Calu3 (cell line): ENCODE data around the gene ESR2. TPM values are rescaled to one million over a fixed set of nuclear protein-coding genes. Genes with fewer than 3 reads are reported as not detected.

Experiments
- BruUV-seq: library from RNA; stranded (reverse); fragments of 400-500 nt; replicated peaks from 2 replicates; lab custom pipeline; 2021; lab: Mats Ljungman, UMichigan
- CTCF ChIA-PET: fragments of 300-600 bp; sonication (Branson Sonifier 250); formaldehyde crosslinking; loops from one replicate; lab custom pipeline; 2022; ENCODE audit warnings: antibody characterized with exemption; lab: Charles Lee
- DNase-seq: peaks from one replicate; pipeline ENCODE4 v3.0.0; 2022
- H3K27ac Mint-ChIP-seq: one replicate; pipeline ENCODE4 v1.8.0; 2022; ENCODE audit warnings: mixed read lengths; ENCODE audit not compliant: unreplicated experiment
- H3K27me3 Mint-ChIP-seq: one replicate; pipeline ENCODE4 v1.8.0; 2022; ENCODE audit warnings: mixed read lengths; ENCODE audit not compliant: unreplicated experiment
- H3K36me3 Mint-ChIP-seq: one replicate; pipeline ENCODE4 v1.8.0; 2022; ENCODE audit warnings: mild to moderate bottlenecking, moderate library complexity, mixed read lengths; ENCODE audit not compliant: insufficient read depth, unreplicated experiment
- H3K4me1 Mint-ChIP-seq: one replicate; pipeline ENCODE4 v1.8.0; 2022; ENCODE audit warnings: mild to moderate bottlenecking, low read depth, mixed read lengths; ENCODE audit not compliant: unreplicated experiment
- H3K4me3 Mint-ChIP-seq: one replicate; pipeline ENCODE4 v1.8.0; 2022; ENCODE audit warnings: mild to moderate bottlenecking, low read depth, moderate library complexity, mixed read lengths; ENCODE audit not compliant: unreplicated experiment
- H3K9me3 Mint-ChIP-seq: one replicate; pipeline ENCODE4 v1.8.0; 2022; ENCODE audit warnings: low read depth, mixed read lengths; ENCODE audit not compliant: unreplicated experiment
- intact Hi-C: fragments of 100-400 bp; cut with micrococcal nuclease; formaldehyde crosslinking; loops from one replicate; pipeline ENCODE4 v1.10.0; 2022; ENCODE audit not compliant: unreplicated experiment
- total RNA-seq: library from RNA; stranded (reverse); gene quantifications from 2 replicates; pipeline ENCODE4 v1.2.3, GENCODE V29; 2022
- TF ChIP-seq, protein P1 (sequence below): fragments of 200-600 bp; IDR thresholded peaks from one replicate; pipeline ENCODE4 v1.8.0; 2022; ENCODE audit warnings: antibody characterized with exemption; ENCODE audit not compliant: unreplicated experiment

Gene ESR2
- total RNA-seq, 1 experiment from 2014 or later: not detected

DNA sequence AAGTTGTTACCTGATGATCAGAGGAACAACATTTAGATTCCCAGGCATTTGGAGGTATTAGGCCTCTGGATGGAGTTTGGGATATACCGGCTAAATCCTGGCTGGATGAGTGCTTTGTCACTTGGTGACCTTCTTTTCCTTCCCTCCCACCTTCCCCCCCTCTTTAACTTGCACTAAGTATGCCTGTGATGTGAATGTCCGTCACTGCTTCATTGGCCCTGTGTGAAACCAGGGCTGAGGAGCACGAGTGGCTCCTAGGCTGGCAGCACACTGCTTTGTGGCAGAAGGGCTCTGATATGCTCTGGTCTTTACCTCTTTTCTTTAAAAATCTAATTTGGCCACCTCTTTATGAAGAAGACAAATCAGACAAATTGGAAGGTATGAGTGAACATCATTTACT is 95.7 kb downstream of the ESR2 start:
- Mint-ChIP-seq H3K4me3 (no peak overlapping the region), H3K27me3 (no peaks in the 10 kb centered on the region), H3K4me1 (peaks cover 13% of the 10 kb centered on the region), H3K27ac (no peak overlapping the region), H3K9me3 (no peaks in the 10 kb centered on the region), H3K36me3 (no peaks in the 10 kb centered on the region)
- intact Hi-C loops: no loop called here
- TF ChIP-seq, protein P1, sequence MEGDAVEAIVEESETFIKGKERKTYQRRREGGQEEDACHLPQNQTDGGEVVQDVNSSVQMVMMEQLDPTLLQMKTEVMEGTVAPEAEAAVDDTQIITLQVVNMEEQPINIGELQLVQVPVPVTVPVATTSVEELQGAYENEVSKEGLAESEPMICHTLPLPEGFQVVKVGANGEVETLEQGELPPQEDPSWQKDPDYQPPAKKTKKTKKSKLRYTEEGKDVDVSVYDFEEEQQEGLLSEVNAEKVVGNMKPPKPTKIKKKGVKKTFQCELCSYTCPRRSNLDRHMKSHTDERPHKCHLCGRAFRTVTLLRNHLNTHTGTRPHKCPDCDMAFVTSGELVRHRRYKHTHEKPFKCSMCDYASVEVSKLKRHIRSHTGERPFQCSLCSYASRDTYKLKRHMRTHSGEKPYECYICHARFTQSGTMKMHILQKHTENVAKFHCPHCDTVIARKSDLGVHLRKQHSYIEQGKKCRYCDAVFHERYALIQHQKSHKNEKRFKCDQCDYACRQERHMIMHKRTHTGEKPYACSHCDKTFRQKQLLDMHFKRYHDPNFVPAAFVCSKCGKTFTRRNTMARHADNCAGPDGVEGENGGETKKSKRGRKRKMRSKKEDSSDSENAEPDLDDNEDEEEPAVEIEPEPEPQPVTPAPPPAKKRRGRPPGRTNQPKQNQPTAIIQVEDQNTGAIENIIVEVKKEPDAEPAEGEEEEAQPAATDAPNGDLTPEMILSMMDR: no peak
- CTCF ChIA-PET: no interaction called here
- BruUV-seq: no TSS peak
- no peak for DNase-seq

DNA sequence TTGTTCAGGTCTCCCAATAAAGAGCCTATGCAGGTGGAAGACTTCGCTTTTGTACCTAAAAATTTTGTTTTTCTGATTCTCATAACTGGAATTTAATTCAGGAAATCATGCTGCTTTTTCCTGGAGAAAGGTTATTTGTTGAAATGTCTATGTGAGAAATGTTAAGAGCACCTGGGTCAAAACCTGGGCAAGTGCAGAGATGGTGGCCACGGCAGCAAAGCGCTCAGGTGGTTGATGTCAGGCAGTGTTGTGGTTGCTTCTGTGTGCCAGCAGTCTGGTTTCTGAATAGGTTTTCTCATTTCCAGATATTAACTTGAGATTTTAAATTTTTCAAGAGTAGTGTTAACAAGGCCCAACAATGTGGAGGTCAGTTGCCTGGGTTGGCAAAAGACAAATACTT is 96.2 kb downstream of the ESR2 start:
- intact Hi-C loops: no loop called here
- CTCF ChIA-PET: no interaction called here
- TF ChIP-seq, protein P1: no peak
- H3K36me3 Mint-ChIP-seq: no peaks in the 10 kb centered on the region
- H3K4me3 Mint-ChIP-seq: no peak overlapping the region
- H3K9me3 Mint-ChIP-seq: no peaks in the 10 kb centered on the region
- DNase-seq: no peak
- H3K4me1 Mint-ChIP-seq: peaks cover 13% of the 10 kb centered on the region
- no TSS peak for BruUV-seq
- H3K27ac Mint-ChIP-seq: no peak overlapping the region
- H3K27me3 Mint-ChIP-seq: no peaks in the 10 kb centered on the region

DNA sequence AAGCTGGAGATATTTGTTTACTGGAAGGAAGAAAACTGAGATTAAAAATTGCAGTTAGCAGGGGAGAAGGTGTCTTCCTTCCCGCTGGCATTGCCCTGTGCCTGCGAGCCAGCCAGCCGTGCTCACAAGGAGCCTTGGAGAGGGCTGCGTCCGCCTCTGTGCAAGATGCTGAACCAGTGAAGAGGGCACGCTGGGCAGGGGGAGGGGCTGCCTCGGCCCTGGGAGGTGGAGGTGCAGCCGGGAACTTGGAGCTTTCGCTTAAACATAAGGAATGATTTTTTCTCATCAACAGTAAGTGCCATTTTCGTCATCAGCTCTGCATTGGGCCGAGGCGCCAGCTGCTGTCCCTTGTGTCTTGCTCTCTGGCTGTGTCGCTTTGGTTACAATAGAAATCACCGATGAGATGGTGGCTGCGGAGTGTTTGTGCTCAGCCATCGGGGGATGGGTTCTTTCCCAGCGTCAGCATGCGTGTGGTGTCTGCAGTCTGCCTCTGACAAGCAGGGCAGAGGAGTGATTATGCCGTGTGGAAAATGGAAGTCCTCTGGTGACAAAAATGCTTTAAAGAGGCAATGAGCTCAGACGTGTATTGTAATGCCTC is 97.3 kb downstream of the ESR2 start:
- no peaks in the 10 kb centered on the region for H3K9me3 Mint-ChIP-seq
- intact Hi-C loops: no loop called here
- TF ChIP-seq, protein P1: no peak
- H3K36me3 Mint-ChIP-seq: no peaks in the 10 kb centered on the region
- BruUV-seq: no TSS peak
- peaks cover 13% of the 10 kb centered on the region for H3K4me1 Mint-ChIP-seq
- CTCF ChIA-PET: no interaction called here
- no peaks in the 10 kb centered on the region for H3K27me3 Mint-ChIP-seq
- no peak for DNase-seq
- H3K4me3 Mint-ChIP-seq: no peak overlapping the region
- H3K27ac Mint-ChIP-seq: no peak overlapping the region

DNA sequence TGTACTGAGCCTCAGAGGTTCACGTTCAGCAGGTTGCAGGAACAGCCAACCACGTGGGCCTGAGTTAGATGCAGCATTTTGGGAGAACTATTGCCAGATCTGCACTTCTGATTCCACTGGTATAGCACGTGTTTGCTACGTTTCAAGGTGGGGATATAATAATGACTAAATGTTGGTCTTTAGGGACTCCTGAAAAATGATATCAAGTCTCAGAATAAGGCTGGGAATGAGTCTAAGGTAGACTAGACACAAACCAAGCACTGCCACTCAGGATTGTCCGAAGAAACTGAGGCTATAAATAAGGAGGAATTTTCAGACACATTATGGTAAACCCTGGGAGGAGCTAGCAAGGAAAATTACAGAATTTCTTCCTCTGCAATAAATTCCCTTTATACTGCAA is 98.1 kb downstream of the ESR2 start:
- Mint-ChIP-seq H3K4me1 (peaks cover 15% of the 10 kb centered on the region), H3K27ac (no peak overlapping the region), H3K36me3 (peaks cover 4% of the 10 kb centered on the region), H3K9me3 (no peaks in the 10 kb centered on the region), H3K27me3 (no peaks in the 10 kb centered on the region), H3K4me3 (no peak overlapping the region)
- CTCF ChIA-PET: no interaction called here
- DNase-seq: no peak
- intact Hi-C loops: no loop called here
- BruUV-seq: no TSS peak
- TF ChIP-seq, protein P1: no peak
